ENCODE data around the gene RPL13.
"Not testable (repeated sequence)": the region's sequence is repeated elsewhere in the genome, so short reads cannot be mapped to it uniquely, and the experiment has no call there.

Gene RPL13

GRCh38 chr16:89577055-89577759 is 16.7 kb downstream of the RPL13 start:
- DNase-seq (ENCODE audit: low spot score) = no peak

GRCh38 chr16:89579351-89579750 is 18.9 kb downstream of the RPL13 start:
- DNase-seq (ENCODE audit: low spot score) = no peak

- DNase-seq (ENCODE audit: low spot score) = no peak
Observed at GRCh38 chr16:89581045-89581695, 20.7 kb downstream of the RPL13 start.

- DNase-seq (ENCODE audit: low spot score) = no peak
Observed at GRCh38 chr16:89581861-89582563, 21.5 kb downstream of the RPL13 start.

GRCh38 chr16:89582614-89583196 is 22.2 kb downstream of the RPL13 start:
- DNase-seq (ENCODE audit: low spot score) = no peak

- no peak for DNase-seq (ENCODE audit: low spot score)
Observed at GRCh38 chr16:89583197-89583894, 22.9 kb downstream of the RPL13 start.

- DNase-seq (ENCODE audit: low spot score) = no peak
Observed at GRCh38 chr16:89583895-89584644, 23.6 kb downstream of the RPL13 start.

- no peak for DNase-seq (ENCODE audit: low spot score)
Observed at GRCh38 chr16:89584768-89585549, 24.5 kb downstream of the RPL13 start.

- no peak for DNase-seq (ENCODE audit: low spot score)
Observed at GRCh38 chr16:89586218-89586617, 25.7 kb downstream of the RPL13 start.

- DNase-seq (ENCODE audit: low spot score) = peak; percentile 32
Observed at GRCh38 chr16:89586853-89587252, 26.4 kb downstream of the RPL13 start.

- not testable (repeated sequence) for DNase-seq (ENCODE audit: low spot score)
Observed at GRCh38 chr16:89587676-89588075, 27.2 kb downstream of the RPL13 start.

- DNase-seq (ENCODE audit: low spot score) = no peak
Observed at GRCh38 chr16:89588413-89589109, 28.1 kb downstream of the RPL13 start.

GRCh38 chr16:89589241-89589926 is 28.9 kb downstream of the RPL13 start:
- DNase-seq (ENCODE audit: low spot score) = no peak

- DNase-seq (ENCODE audit: low spot score) = no peak
Observed at GRCh38 chr16:89593841-89594240, 33.4 kb downstream of the RPL13 start.

GRCh38 chr16:89595330-89596060 is 35.0 kb downstream of the RPL13 start:
- DNase-seq (ENCODE audit: low spot score) = no peak

- DNase-seq (ENCODE audit: low spot score) = no peak
Observed at GRCh38 chr16:89596061-89596689, 35.7 kb downstream of the RPL13 start.

GRCh38 chr16:89596957-89597649 is 36.6 kb downstream of the RPL13 start:
- peak; percentile 49 for DNase-seq (ENCODE audit: low spot score)

GRCh38 chr16:89598199-89598598 is 37.7 kb downstream of the RPL13 start:
- DNase-seq (ENCODE audit: low spot score) = peak; percentile 70
